HepG2 (cell line): ENCODE results near the gene MXD1. TPM values are rescaled to one million over a fixed set of nuclear protein-coding genes. Genes with fewer than 3 reads are reported as not detected.

Source experiments
- AGO1 ChIP-seq: fragments of 200-400 bp; formaldehyde crosslinking; IDR thresholded peaks from 2 replicates; pipeline ENCODE4 v1.6.1; 2017; ENCODE audit warnings: mild to moderate bottlenecking, low read depth, low read length, moderate library complexity; ENCODE audit not compliant: poor library complexity, severe bottlenecking
- DR1 ChIP-seq: sonication (generic); formaldehyde crosslinking; IDR thresholded peaks from 2 replicates; pipeline ENCODE4 v1.8.0; 2021; ENCODE audit warnings: mild to moderate bottlenecking, missing genetic modification reagents, inconsistent platforms
- GPN1 ChIP-seq: sonication (generic); formaldehyde crosslinking; IDR thresholded peaks from 2 replicates; pipeline ENCODE4 v1.5.1; 2020; ENCODE audit warnings: missing genetic modification reagents, borderline replicate concordance
- IKZF1 ChIP-seq: fragments of 450-650 bp; IDR thresholded peaks from 2 replicates; pipeline ENCODE4 v1.7.1; 2016
- KLF9 ChIP-seq: IDR thresholded peaks from 2 replicates; pipeline ENCODE4 v1.6.1; 2016; ENCODE audit warnings: low read depth
- MATR3 ChIP-seq: sonication (generic); formaldehyde crosslinking; IDR thresholded peaks from 2 replicates; pipeline ENCODE4 v1.4.0; 2020; ENCODE audit warnings: missing genetic modification reagents
- MTF1 ChIP-seq: sonication (generic); formaldehyde crosslinking; IDR thresholded peaks from 2 replicates; pipeline ENCODE4 v1.5.0; 2020; ENCODE audit warnings: missing genetic modification reagents
- NAIF1 ChIP-seq: sonication (generic); formaldehyde crosslinking; IDR thresholded peaks from 2 replicates; pipeline ENCODE4 v1.5.0; 2020; ENCODE audit warnings: mild to moderate bottlenecking, missing genetic modification reagents, borderline replicate concordance
- NR1H2 ChIP-seq: sonication (generic); formaldehyde crosslinking; IDR thresholded peaks from 2 replicates; pipeline ENCODE4 v1.8.1; 2022; ENCODE audit warnings: low read depth, missing genetic modification reagents, borderline replicate concordance
- PAWR ChIP-seq: sonication (generic); formaldehyde crosslinking; IDR thresholded peaks from 2 replicates; pipeline ENCODE4 v1.4.0; 2020; ENCODE audit warnings: missing genetic modification reagents, mild to moderate bottlenecking, borderline replicate concordance
- PHF20 ChIP-seq: sonication (generic); formaldehyde crosslinking; IDR thresholded peaks from 2 replicates; pipeline ENCODE4 v1.5.0; 2020; ENCODE audit warnings: mild to moderate bottlenecking, missing genetic modification reagents
- PHF8 ChIP-seq: sonication (generic); formaldehyde crosslinking; IDR thresholded peaks from 2 replicates; pipeline ENCODE4 v1.5.0; 2020; ENCODE audit warnings: missing genetic modification reagents
- RAD21 ChIP-seq: fragments of 450-650 bp; formaldehyde crosslinking; IDR thresholded peaks from 2 replicates; pipeline ENCODE4 v1.5.0; 2020; ENCODE audit warnings: mild to moderate bottlenecking
- SRF ChIP-seq: IDR thresholded peaks from 2 replicates; pipeline ENCODE4 v1.6.1; 2011; ENCODE audit warnings: mild to moderate bottlenecking, low read depth, low read length, moderate library complexity
- TCF7 ChIP-seq: sonication (generic); IDR thresholded peaks from 2 replicates; pipeline ENCODE4 v1.6.1; 2016; ENCODE audit warnings: antibody characterized with exemption, low read depth
- THAP11 ChIP-seq: IDR thresholded peaks from 2 replicates; pipeline ENCODE4 v1.6.1; 2016; ENCODE audit warnings: missing biosample characterization, missing genetic modification reagents
- XRCC5 ChIP-seq: fragments of 200-400 bp; formaldehyde crosslinking; optimal IDR thresholded peaks from 2 replicates; pipeline ENCODE3; 2017; ENCODE audit warnings: mild to moderate bottlenecking, low read length
- ZNF205 ChIP-seq: IDR thresholded peaks from 2 replicates; pipeline ENCODE4 v1.6.1; 2018; ENCODE audit warnings: missing biosample characterization, missing genetic modification reagents
- ZNF230 ChIP-seq: sonication (generic); formaldehyde crosslinking; IDR thresholded peaks from 2 replicates; pipeline ENCODE4 v1.4.0; 2020; ENCODE audit warnings: mild to moderate bottlenecking, missing genetic modification reagents
- ZNF343 ChIP-seq: sonication (generic); formaldehyde crosslinking; IDR thresholded peaks from 2 replicates; pipeline ENCODE4 v1.4.0; 2020; ENCODE audit warnings: mild to moderate bottlenecking, missing genetic modification reagents
- ZNF564 ChIP-seq: sonication (generic); formaldehyde crosslinking; IDR thresholded peaks from 2 replicates; pipeline ENCODE4 v1.8.1; 2023; ENCODE audit warnings: mild to moderate bottlenecking, missing genetic modification reagents
- ZNF672 ChIP-seq: sonication (generic); formaldehyde crosslinking; IDR thresholded peaks from 2 replicates; pipeline ENCODE4 v1.8.1; 2022; ENCODE audit warnings: missing genetic modification reagents
- ZNF761 ChIP-seq: sonication (generic); formaldehyde crosslinking; conservative IDR thresholded peaks from 2 replicates; pipeline ENCODE4 v1.4.0; 2020; ENCODE audit warnings: mild to moderate bottlenecking, missing genetic modification reagents
- ZNF777 ChIP-seq: sonication (generic); formaldehyde crosslinking; IDR thresholded peaks from 2 replicates; pipeline ENCODE4 v1.4.0; 2020; ENCODE audit warnings: missing genetic modification reagents
- ZNF792 ChIP-seq: IDR thresholded peaks from 2 replicates; pipeline ENCODE4 v1.6.1; 2016
- ZNF841 ChIP-seq: sonication (generic); formaldehyde crosslinking; IDR thresholded peaks from 2 replicates; pipeline ENCODE4 v1.8.1; 2023; ENCODE audit warnings: missing genetic modification reagents, borderline replicate concordance
- polyA plus RNA-seq, 8 experiments: library from polyadenylated mRNA; depleted of rRNA in 3 of 8; stranded (reverse) in 7 of 8; unstranded in 1 of 8; fragments of >200 nt; fragmentation: Illumina TruSeq in 4 of 8; extraction: Trizol in 4 of 8; gene quantifications; 2 replicates each; pipeline versions ENCODE4 v1.2.1 to v1.2.3, GENCODE V29; 2011 to 2016; ENCODE audit warnings: low read depth in 4 of 8, missing spikeins in 1 of 8, mixed read lengths in 1 of 8; ENCODE audit not compliant: insufficient read depth in 1 of 8
- total RNA-seq, 5 experiments: library from RNA; depleted of rRNA; stranded (reverse); fragments of >200 nt; fragmentation: Illumina TruSeq; extraction: Trizol; gene quantifications; 2 replicates each; pipeline ENCODE4 v1.2.3, GENCODE V29; 2016; ENCODE audit warnings: low read depth in 1 of 5
- TF ChIP-seq, protein P1 (sequence below): sonication (generic); formaldehyde crosslinking; IDR thresholded peaks from 2 replicates; pipeline ENCODE4 v1.5.0; 2020; ENCODE audit warnings: missing genetic modification reagents, mild to moderate bottlenecking, borderline replicate concordance
- TF ChIP-seq, protein P2 (sequence below): sonication (generic); formaldehyde crosslinking; IDR thresholded peaks from 2 replicates; pipeline ENCODE4 v1.9.0; 2022; ENCODE audit warnings: missing genetic modification reagents, mild to moderate bottlenecking, borderline replicate concordance
- TF ChIP-seq, protein P3 (sequence below): sonication (generic); formaldehyde crosslinking; IDR thresholded peaks from 2 replicates; pipeline ENCODE4 v1.8.0; 2022; ENCODE audit warnings: mild to moderate bottlenecking, missing genetic modification reagents, moderate library complexity

The MXD1 gene
- total and polyA plus RNA-seq, 2 of the 13 experiments (the other 11 are each of a cell fraction or from before 2014, with no cell fraction given): 6.4 to 14.9 TPM

DNA sequence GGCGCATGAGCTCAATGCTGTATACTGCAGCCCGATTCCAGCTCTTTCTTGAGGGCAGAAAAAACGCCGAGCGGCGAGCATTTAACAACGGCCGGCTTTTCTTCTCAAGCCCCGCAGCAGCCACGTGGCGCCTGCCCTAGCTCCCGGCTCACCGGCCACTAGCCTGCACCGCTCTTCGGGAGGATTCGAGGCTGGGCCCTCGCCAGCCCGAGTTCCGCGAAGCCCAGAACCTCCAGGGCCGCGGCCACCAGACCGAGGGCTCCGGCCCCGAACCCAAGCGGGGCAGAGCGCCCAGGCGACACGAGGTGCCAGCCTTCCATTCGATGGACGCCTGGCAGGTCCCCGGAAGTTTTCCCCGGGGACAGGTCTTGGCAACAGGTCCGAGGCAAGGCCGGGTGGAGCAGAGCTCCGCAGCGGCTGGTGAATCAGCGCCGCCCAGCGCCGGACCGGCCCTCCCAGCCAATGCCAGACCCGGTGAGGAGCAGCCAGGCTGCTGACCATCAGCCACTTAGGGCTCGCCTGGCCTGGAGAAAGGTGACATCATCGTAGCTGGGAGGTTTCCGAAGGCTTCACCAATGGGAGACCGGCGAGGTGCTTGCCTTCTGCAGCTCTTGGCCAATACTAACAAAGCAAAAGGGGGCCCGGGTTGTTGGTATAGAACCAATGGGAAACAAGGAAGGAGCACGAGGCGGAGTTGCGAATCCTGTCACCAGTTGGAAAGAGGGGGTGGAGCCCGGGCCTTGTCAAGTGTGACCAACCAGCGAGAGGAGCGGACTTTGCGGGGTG, 552 bp upstream of the MXD1 start (continued):
- peak; percentile 58 for TF ChIP-seq ZNF777
- TF ChIP-seq ZNF343 (CRISPR knock-in tag): peak; percentile 90; the same call in 1 of the 2 replicates
- TF ChIP-seq ZNF672 (CRISPR knock-in tag): no peak
- no peak for TF ChIP-seq DR1
- TF ChIP-seq SRF: no peak
- TF ChIP-seq PAWR (CRISPR knock-in tag): 0 out of 2 replicates have a peak, but pooled peaks have one; percentile 91
- TF ChIP-seq NR1H2: no peak
- TF ChIP-seq RAD21 (CRISPR knock-in tag): peak; percentile 91
- TF ChIP-seq AGO1: peak; percentile 91
- TF ChIP-seq ZNF792: peak; percentile 82; the same call in 1 of the 2 replicates
- TF ChIP-seq ZNF230 (CRISPR knock-in tag): peak; percentile 99
- TF ChIP-seq TCF7: no peak
- no peak for TF ChIP-seq IKZF1
- TF ChIP-seq, protein P1, sequence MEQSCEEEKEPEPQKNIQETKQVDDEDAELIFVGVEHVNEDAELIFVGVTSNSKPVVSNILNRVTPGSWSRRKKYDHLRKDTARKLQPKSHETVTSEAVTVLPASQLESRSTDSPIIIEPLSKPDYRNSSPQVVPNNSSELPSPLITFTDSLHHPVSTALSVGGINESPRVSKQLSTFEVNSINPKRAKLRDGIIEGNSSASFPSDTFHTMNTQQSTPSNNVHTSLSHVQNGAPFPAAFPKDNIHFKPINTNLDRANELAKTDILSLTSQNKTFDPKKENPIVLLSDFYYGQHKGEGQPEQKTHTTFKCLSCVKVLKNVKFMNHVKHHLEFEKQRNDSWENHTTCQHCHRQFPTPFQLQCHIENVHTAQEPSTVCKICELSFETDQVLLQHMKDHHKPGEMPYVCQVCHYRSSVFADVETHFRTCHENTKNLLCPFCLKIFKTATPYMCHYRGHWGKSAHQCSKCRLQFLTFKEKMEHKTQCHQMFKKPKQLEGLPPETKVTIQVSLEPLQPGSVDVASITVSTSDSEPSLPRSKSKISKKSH (CRISPR knock-in tag): peak; percentile 96; the same call in 1 of the 2 replicates
- TF ChIP-seq XRCC5: peak; percentile 63
- TF ChIP-seq, protein P2, sequence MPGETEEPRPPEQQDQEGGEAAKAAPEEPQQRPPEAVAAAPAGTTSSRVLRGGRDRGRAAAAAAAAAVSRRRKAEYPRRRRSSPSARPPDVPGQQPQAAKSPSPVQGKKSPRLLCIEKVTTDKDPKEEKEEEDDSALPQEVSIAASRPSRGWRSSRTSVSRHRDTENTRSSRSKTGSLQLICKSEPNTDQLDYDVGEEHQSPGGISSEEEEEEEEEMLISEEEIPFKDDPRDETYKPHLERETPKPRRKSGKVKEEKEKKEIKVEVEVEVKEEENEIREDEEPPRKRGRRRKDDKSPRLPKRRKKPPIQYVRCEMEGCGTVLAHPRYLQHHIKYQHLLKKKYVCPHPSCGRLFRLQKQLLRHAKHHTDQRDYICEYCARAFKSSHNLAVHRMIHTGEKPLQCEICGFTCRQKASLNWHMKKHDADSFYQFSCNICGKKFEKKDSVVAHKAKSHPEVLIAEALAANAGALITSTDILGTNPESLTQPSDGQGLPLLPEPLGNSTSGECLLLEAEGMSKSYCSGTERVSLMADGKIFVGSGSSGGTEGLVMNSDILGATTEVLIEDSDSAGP (CRISPR knock-in tag): peak; percentile 95
- TF ChIP-seq GPN1 (CRISPR knock-in tag): 0 out of 2 replicates have a peak, but pooled peaks have one; percentile 12
- peak; percentile 79; the same call in 1 of the 2 replicates for TF ChIP-seq ZNF564
- no peak for TF ChIP-seq MATR3 (CRISPR knock-in tag)
- peak; percentile 67; the same call in 1 of the 2 replicates for TF ChIP-seq MTF1 (CRISPR knock-in tag)
- TF ChIP-seq KLF9 (CRISPR knock-in tag): peak; percentile 87; the same call in 1 of the 2 replicates
- TF ChIP-seq, protein P3, sequence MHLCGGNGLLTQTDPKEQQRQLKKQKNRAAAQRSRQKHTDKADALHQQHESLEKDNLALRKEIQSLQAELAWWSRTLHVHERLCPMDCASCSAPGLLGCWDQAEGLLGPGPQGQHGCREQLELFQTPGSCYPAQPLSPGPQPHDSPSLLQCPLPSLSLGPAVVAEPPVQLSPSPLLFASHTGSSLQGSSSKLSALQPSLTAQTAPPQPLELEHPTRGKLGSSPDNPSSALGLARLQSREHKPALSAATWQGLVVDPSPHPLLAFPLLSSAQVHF: peak; percentile 96; the same call in 1 of the 2 replicates
- TF ChIP-seq THAP11 (CRISPR knock-in tag): peak; percentile 70
- TF ChIP-seq ZNF205: peak; percentile 85
- TF ChIP-seq ZNF761 (CRISPR knock-in tag): peak; percentile 95
- peak; percentile 94 for TF ChIP-seq PHF8 (CRISPR knock-in tag)
- TF ChIP-seq NAIF1: peak; percentile 95
- TF ChIP-seq ZNF841 (CRISPR knock-in tag): peak; percentile 90
- peak; percentile 25; the same call in 1 of the 2 replicates for TF ChIP-seq PHF20 (CRISPR knock-in tag)
